Transverse colon (tissue), 4 donors: Measurements from ENCODE around the gene LTB.

ENCODE experiments used
- EP300 ChIP-seq: sonication (generic); formaldehyde crosslinking; IDR thresholded peaks from one replicate; pipeline ENCODE4 v1.6.1; 2017; ENCODE audit warnings: antibody characterized with exemption, low read depth
- POLR2A ChIP-seq: fragments of 450-650 bp; IDR thresholded peaks from one replicate; pipeline ENCODE4 v1.6.1; 2016; ENCODE audit warnings: antibody characterized with exemption, mild to moderate bottlenecking, moderate library complexity
- POLR2AphosphoS5 ChIP-seq, 3 donors: sonication (generic); formaldehyde crosslinking; IDR thresholded peaks; one replicate each; pipeline ENCODE4 v1.6.1; 2016; ENCODE audit warnings: antibody characterized with exemption in 3 of 3
- TF ChIP-seq, protein P1 (sequence below), 5 experiments: fragments of 200-600 bp in 3 of 5; fragments of 450-650 bp in 2 of 5; sonication (generic) in 3 of 5; IDR thresholded peaks; 1 replicate in 2 of 5; 2 replicates in 3 of 5; pipeline ENCODE4 v1.5.1; 2016 to 2017; ENCODE audit warnings: antibody characterized with exemption in 5 of 5, inconsistent platforms in 3 of 5, mild to moderate bottlenecking in 2 of 5, moderate library complexity in 1 of 5

DNA sequence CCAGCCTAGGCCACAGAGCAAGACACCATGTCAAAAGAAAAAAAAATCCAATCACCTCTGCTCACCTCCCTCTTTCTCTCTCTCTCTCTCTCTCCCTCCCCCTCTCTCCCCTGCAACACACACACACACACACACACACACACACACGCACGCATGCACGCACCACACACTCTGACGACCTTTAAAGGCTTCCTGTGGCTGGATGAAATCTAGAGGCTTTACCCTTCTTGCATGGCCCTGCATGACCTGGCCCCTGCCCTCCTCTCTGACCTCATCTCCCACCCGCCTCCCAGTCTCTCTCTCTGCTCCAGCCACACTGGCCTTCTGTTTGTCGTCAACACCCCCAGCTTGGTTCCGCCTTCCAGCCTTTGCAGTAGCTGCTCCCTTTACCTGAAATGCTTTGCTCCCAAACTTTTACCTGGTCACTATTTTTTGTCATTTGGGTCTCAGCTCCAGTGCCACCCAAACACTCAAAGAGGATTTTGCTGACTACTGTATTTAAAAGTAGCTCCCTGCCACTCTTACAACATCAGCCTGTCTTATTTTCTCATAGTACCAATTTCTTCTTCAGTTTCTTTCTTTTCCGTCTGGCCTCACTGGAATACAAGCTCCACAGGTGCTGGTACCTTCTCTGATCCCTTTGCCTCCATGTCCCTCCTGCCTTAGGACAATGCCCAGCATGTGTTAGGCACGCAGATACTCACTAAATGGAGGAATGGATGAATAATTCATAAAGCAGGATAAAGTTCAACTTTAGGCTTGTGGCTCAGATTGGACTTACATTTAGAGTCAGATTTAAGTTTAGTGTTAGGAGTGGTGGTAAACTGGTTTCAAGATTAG is 14.5 kb downstream of the LTB start:
- TF ChIP-seq POLR2AphosphoS5 (IDR thresholded peaks at IDR 0.05) (no peak), POLR2A (no peak), EP300 (no peak)
- TF ChIP-seq, protein P1, sequence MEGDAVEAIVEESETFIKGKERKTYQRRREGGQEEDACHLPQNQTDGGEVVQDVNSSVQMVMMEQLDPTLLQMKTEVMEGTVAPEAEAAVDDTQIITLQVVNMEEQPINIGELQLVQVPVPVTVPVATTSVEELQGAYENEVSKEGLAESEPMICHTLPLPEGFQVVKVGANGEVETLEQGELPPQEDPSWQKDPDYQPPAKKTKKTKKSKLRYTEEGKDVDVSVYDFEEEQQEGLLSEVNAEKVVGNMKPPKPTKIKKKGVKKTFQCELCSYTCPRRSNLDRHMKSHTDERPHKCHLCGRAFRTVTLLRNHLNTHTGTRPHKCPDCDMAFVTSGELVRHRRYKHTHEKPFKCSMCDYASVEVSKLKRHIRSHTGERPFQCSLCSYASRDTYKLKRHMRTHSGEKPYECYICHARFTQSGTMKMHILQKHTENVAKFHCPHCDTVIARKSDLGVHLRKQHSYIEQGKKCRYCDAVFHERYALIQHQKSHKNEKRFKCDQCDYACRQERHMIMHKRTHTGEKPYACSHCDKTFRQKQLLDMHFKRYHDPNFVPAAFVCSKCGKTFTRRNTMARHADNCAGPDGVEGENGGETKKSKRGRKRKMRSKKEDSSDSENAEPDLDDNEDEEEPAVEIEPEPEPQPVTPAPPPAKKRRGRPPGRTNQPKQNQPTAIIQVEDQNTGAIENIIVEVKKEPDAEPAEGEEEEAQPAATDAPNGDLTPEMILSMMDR (IDR thresholded peaks at IDR 0.05), result no peak
